Caco-2 (cell line): ENCODE measurements around the gene OSBPL6. TPM values are rescaled to one million over a fixed set of nuclear protein-coding genes. Genes with fewer than 3 reads are reported as not detected.

Experiments used
- BruUV-seq: library from RNA; stranded (reverse); fragments of 400-500 nt; replicated peaks from 2 replicates; lab custom pipeline; 2021; lab: Mats Ljungman, UMichigan
- CTCF ChIA-PET: fragments of 300-600 bp; sonication (Branson Sonifier 250); formaldehyde crosslinking; loops from one replicate; lab custom pipeline; 2022; ENCODE audit warnings: antibody characterized with exemption; lab: Charles Lee
- POLR2A ChIA-PET: fragments of 300-600 bp; sonication (Branson Sonifier 250); formaldehyde crosslinking; loops from one replicate; lab custom pipeline; 2022; ENCODE audit warnings: antibody characterized with exemption; lab: Charles Lee
- DNase-seq, 2 experiments: peaks; one replicate each; pipeline versions ENCODE4 v3.0.0 to v3.0.0-alpha.2; 2020 to 2022
- H3K27me3 ChIP-seq: replicated peaks from 2 replicates; pipeline ENCODE4 v1.6.0; 2011; ENCODE audit warnings: low read length; ENCODE audit not compliant: control insufficient read depth, insufficient read depth
- H3K36me3 ChIP-seq: 2 replicates; pipeline ENCODE4 v1.5.1; 2011; ENCODE audit warnings: low read length; ENCODE audit not compliant: control insufficient read depth, insufficient read depth
- H3K4me1 ChIP-seq: fragments of 250-450 bp; sonication (Bioruptor Pico); 2 replicates; pipeline ENCODE4 v1.5.1; 2020; ENCODE audit warnings: mild to moderate bottlenecking
- H3K4me3 ChIP-seq: 2 replicates; pipeline ENCODE4 v1.5.1; 2011; ENCODE audit warnings: low read depth, mild to moderate bottlenecking, control low read depth, low read length
- H3K9me3 ChIP-seq: fragments of 250-450 bp; sonication (Bioruptor Pico); 2 replicates; pipeline ENCODE4 v1.5.1; 2020; ENCODE audit warnings: mild to moderate bottlenecking, moderate library complexity
- H3K27ac Mint-ChIP-seq: one replicate; pipeline ENCODE4 v1.8.0; 2022; ENCODE audit warnings: mixed read lengths; ENCODE audit not compliant: unreplicated experiment
- H3K27me3 Mint-ChIP-seq: one replicate; pipeline ENCODE4 v1.8.0; 2022; ENCODE audit warnings: mixed read lengths; ENCODE audit not compliant: insufficient read depth, unreplicated experiment
- H3K36me3 Mint-ChIP-seq: one replicate; pipeline ENCODE4 v1.8.0; 2022; ENCODE audit warnings: mild to moderate bottlenecking, mixed read lengths; ENCODE audit not compliant: insufficient read depth, unreplicated experiment
- H3K4me1 Mint-ChIP-seq: one replicate; pipeline ENCODE4 v1.8.0; 2022; ENCODE audit warnings: low read depth, mixed read lengths; ENCODE audit not compliant: unreplicated experiment
- H3K4me3 Mint-ChIP-seq: one replicate; pipeline ENCODE4 v1.8.0; 2022; ENCODE audit warnings: mild to moderate bottlenecking, moderate library complexity, mixed read lengths; ENCODE audit not compliant: unreplicated experiment
- H3K9me3 Mint-ChIP-seq: one replicate; pipeline ENCODE4 v1.8.0; 2022; ENCODE audit warnings: mixed read lengths; ENCODE audit not compliant: unreplicated experiment
- intact Hi-C: fragments of 100-400 bp; cut with micrococcal nuclease; formaldehyde crosslinking; loops from one replicate; pipeline ENCODE4 v1.10.0; 2022; ENCODE audit not compliant: unreplicated experiment
- total RNA-seq: library from RNA; stranded (reverse); gene quantifications from 2 replicates; pipeline ENCODE4 v1.2.3, GENCODE V29; 2022
- TF ChIP-seq, protein P1 (sequence below), 2 experiments: fragments of 200-600 bp in 1 of 2; IDR thresholded peaks; 1 replicate in 1 of 2; 2 replicates in 1 of 2; pipeline versions ENCODE4 v1.5.1 to v1.8.0; 2011 to 2022; ENCODE audit warnings: antibody characterized with exemption in 1 of 2, control low read depth in 1 of 2, inconsistent platforms in 1 of 2, low read depth in 1 of 2, low read length in 1 of 2, mild to moderate bottlenecking in 1 of 2, moderate library complexity in 1 of 2; ENCODE audit not compliant: insufficient read depth in 1 of 2, severe bottlenecking in 1 of 2, unreplicated experiment in 1 of 2

OSBPL6 gene
- total RNA-seq, 1 experiment from 2014 or later: 1.5 TPM

DNA sequence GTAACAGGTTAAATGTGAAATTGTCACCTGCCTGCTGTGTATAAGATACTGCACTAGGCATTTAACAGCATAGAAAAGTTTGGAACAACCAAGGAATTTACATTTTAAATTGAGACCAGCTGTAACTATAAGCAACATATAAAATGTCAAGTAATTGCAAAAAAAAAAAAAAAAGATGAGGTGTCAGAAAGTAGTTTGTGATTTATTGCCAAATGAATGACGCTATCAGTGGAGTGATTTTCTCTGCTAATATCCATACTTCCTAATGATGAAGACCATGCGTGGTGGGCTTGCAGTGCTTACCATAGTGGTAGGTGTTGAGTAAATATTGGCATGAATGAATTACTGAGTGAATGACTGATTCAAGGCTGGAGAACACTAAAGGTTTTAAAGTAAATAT lies 73.3 kb downstream of the OSBPL6 start:
- no peak overlapping the region for H3K27ac Mint-ChIP-seq
- no peaks in the 10 kb centered on the region for H3K9me3 Mint-ChIP-seq
- intact Hi-C loops: no loop called here
- no peak overlapping the region for H3K4me3 Mint-ChIP-seq
- CTCF ChIA-PET: no interaction called here
- H3K4me3 ChIP-seq: no peak overlapping the region
- no peaks in the 10 kb centered on the region for H3K27me3 ChIP-seq
- H3K4me1 ChIP-seq: no peaks in the 10 kb centered on the region
- no peaks in the 10 kb centered on the region for H3K36me3 ChIP-seq
- TF ChIP-seq, protein P1, sequence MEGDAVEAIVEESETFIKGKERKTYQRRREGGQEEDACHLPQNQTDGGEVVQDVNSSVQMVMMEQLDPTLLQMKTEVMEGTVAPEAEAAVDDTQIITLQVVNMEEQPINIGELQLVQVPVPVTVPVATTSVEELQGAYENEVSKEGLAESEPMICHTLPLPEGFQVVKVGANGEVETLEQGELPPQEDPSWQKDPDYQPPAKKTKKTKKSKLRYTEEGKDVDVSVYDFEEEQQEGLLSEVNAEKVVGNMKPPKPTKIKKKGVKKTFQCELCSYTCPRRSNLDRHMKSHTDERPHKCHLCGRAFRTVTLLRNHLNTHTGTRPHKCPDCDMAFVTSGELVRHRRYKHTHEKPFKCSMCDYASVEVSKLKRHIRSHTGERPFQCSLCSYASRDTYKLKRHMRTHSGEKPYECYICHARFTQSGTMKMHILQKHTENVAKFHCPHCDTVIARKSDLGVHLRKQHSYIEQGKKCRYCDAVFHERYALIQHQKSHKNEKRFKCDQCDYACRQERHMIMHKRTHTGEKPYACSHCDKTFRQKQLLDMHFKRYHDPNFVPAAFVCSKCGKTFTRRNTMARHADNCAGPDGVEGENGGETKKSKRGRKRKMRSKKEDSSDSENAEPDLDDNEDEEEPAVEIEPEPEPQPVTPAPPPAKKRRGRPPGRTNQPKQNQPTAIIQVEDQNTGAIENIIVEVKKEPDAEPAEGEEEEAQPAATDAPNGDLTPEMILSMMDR (IDR thresholded peaks at IDR 0.05; ENCODE audit: insufficient read depth in 1 of 2, low read depth in 1 of 2, low read length in 1 of 2, severe bottlenecking in 1 of 2, unreplicated experiment in 1 of 2): no peak
- POLR2A ChIA-PET: no interaction called here
- H3K27me3 Mint-ChIP-seq: no peaks in the 10 kb centered on the region
- no TSS peak for BruUV-seq
- H3K36me3 Mint-ChIP-seq: no peaks in the 10 kb centered on the region
- no peak for DNase-seq
- no peaks in the 10 kb centered on the region for H3K4me1 Mint-ChIP-seq
- no peaks in the 10 kb centered on the region for H3K9me3 ChIP-seq

DNA sequence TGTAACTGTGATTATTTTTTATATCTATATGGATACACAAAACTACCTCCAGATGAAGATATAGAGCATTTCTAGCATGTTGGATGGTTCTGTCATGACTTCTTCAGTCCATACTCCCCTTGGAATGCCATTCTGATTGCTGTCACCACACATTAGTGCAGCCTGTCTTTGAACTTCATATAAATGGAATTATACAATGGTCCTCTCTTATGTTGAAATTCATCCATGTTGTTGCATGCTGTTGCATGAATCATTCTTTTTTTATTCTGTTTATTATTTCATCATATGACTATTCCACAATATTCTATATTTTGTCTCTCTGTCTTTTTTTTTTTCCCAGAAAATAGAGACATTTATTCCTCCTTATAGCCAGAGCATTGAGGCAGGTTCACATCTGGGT lies 74.1 kb downstream of the OSBPL6 start:
- intact Hi-C loops: no loop called here
- ChIA-PET POLR2A (no interaction called here), CTCF (no interaction called here)
- DNase-seq: no peak
- no peak overlapping the region for H3K4me3 Mint-ChIP-seq
- H3K36me3 Mint-ChIP-seq: no peaks in the 10 kb centered on the region
- Histone ChIP-seq H3K4me1 (no peaks in the 10 kb centered on the region), H3K4me3 (no peak overlapping the region), H3K36me3 (no peaks in the 10 kb centered on the region), H3K27me3 (no peaks in the 10 kb centered on the region), H3K9me3 (no peaks in the 10 kb centered on the region)
- H3K27ac Mint-ChIP-seq: no peak overlapping the region
- H3K4me1 Mint-ChIP-seq: no peaks in the 10 kb centered on the region
- TF ChIP-seq, protein P1 (IDR thresholded peaks at IDR 0.05; ENCODE audit: insufficient read depth in 1 of 2, low read depth in 1 of 2, low read length in 1 of 2, severe bottlenecking in 1 of 2, unreplicated experiment in 1 of 2): no peak
- H3K27me3 Mint-ChIP-seq: no peaks in the 10 kb centered on the region
- no peaks in the 10 kb centered on the region for H3K9me3 Mint-ChIP-seq
- no TSS peak for BruUV-seq

DNA sequence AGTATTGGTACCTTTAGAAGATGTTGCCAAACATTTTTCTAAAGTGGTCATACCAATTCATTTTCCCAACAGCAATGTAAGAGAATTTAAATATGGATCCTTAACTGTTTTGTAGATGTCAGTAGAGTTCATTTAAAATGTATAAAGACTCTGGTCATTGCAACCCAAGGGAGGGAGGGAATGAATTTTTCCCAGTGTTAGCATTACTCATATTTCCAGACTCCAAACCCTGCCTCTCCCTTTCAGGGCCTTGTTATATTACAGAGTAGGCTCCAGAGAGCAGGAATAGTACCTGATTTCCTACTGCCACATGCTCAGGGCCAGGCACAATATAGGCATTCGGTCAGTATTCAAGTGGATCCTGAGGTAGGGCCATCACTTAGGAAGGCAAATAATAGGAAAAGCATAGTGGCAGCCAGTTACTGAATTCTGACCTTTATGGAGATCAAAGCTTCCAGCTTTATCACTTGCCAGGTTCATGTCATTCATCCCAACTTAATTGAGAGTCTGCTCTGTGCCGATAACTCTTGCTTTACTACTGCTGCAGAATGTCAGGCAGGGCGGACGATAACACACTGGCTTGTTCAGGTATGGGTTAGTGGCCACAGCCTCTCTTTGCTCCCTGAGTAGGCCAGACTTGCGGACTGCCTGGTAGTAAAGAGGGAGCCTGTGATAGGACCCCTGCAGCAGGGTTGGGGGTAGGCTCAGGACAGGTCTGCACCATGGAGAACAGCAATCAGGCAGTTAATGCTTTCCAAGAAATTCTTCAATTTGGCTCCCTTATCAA lies 75.3 kb downstream of the OSBPL6 start:
- no peak for DNase-seq
- no peaks in the 10 kb centered on the region for H3K36me3 Mint-ChIP-seq
- H3K27me3 Mint-ChIP-seq: no peaks in the 10 kb centered on the region
- H3K9me3 Mint-ChIP-seq: no peaks in the 10 kb centered on the region
- H3K27ac Mint-ChIP-seq: no peak overlapping the region
- no peak overlapping the region for H3K4me3 Mint-ChIP-seq
- no TSS peak for BruUV-seq
- no peaks in the 10 kb centered on the region for H3K4me1 Mint-ChIP-seq
- Histone ChIP-seq H3K27me3 (no peaks in the 10 kb centered on the region), H3K4me1 (peaks cover 9% of the 10 kb centered on the region; the same call in 1 of the 2 replicates), H3K9me3 (no peaks in the 10 kb centered on the region), H3K36me3 (no peaks in the 10 kb centered on the region), H3K4me3 (no peak overlapping the region)
- CTCF ChIA-PET: no interaction called here
- TF ChIP-seq, protein P1 (IDR thresholded peaks at IDR 0.05; ENCODE audit: insufficient read depth in 1 of 2, low read depth in 1 of 2, low read length in 1 of 2, severe bottlenecking in 1 of 2, unreplicated experiment in 1 of 2): no peak
- POLR2A ChIA-PET: no interaction called here
- intact Hi-C loops: no loop called here
